Measurements from ENCODE around the gene SMTNL1.

SMTNL1 gene

GRCh38 chr11:57547854-57548377 lies 10.5 kb downstream of the SMTNL1 start:
- Histone ChIP-seq H3K4me3 (ENCODE audit: low read length) (no peak overlapping the region), H3K27me3 (ENCODE audit: insufficient read depth, low read length) (no peaks in the 10 kb centered on the region; the same call in 1 of the 2 replicates), H3K4me1 (ENCODE audit: insufficient read depth, low read length) (peaks cover 7% of the 10 kb centered on the region; the same call in 1 of the 2 replicates), H3K9ac (ENCODE audit: low read depth, low read length) (no peak overlapping the region), H3K9me3 (ENCODE audit: insufficient read depth, low read depth, low read length) (no peaks in the 10 kb centered on the region), H3K36me3 (ENCODE audit: insufficient read depth, low read depth, low read length) (peaks cover 31% of the 10 kb centered on the region), H3K27ac (ENCODE audit: low read length) (no peak overlapping the region)

- Histone ChIP-seq H3K9me3 (ENCODE audit: insufficient read depth, low read depth, low read length) (no peaks in the 10 kb centered on the region), H3K36me3 (ENCODE audit: insufficient read depth, low read depth, low read length) (peaks cover 52% of the 10 kb centered on the region), H3K4me1 (ENCODE audit: insufficient read depth, low read length) (no peaks in the 10 kb centered on the region), H3K27ac (ENCODE audit: low read length) (no peak overlapping the region), H3K4me3 (ENCODE audit: low read length) (no peak overlapping the region), H3K27me3 (ENCODE audit: insufficient read depth, low read length) (no peaks in the 10 kb centered on the region), H3K9ac (ENCODE audit: low read depth, low read length) (no peak overlapping the region)
Observed at GRCh38 chr11:57549983-57550382, 12.6 kb downstream of the SMTNL1 start.

- no peaks in the 10 kb centered on the region for H3K4me1 ChIP-seq (ENCODE audit: insufficient read depth, low read length)
- no peak overlapping the region for H3K27ac ChIP-seq (ENCODE audit: low read length)
- no peak overlapping the region for H3K9ac ChIP-seq (ENCODE audit: low read depth, low read length)
- peaks cover 53% of the 10 kb centered on the region for H3K36me3 ChIP-seq (ENCODE audit: insufficient read depth, low read depth, low read length)
- H3K4me3 ChIP-seq (ENCODE audit: low read length), result no peak overlapping the region
- no peaks in the 10 kb centered on the region for H3K9me3 ChIP-seq (ENCODE audit: insufficient read depth, low read depth, low read length)
- H3K27me3 ChIP-seq (ENCODE audit: insufficient read depth, low read length), result no peaks in the 10 kb centered on the region
Observed at GRCh38 chr11:57551941-57552340, 14.5 kb downstream of the SMTNL1 start.

DNA sequence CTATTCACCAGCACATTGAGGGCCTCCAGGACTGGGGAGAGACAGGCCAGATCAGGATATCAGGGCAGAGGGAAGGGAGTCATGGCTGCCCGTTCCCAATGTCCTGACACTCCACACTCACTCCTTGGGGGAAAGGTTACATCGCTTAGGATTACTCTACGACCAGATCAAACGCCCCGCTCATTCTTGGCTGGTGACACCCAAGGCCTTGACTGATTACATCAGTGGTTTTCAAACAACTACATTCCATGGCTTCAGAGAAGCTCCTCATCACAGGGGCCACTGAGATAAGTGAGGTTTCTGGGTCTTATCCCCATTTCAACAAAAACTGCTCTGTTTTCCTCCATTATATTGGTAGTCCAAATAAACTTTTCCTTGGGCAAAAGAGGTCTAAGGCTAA lies 15.1 kb downstream of the SMTNL1 start:
- Histone ChIP-seq H3K36me3 (ENCODE audit: insufficient read depth, low read depth, low read length) (peaks cover 53% of the 10 kb centered on the region), H3K27me3 (ENCODE audit: insufficient read depth, low read length) (no peaks in the 10 kb centered on the region), H3K4me1 (ENCODE audit: insufficient read depth, low read length) (no peaks in the 10 kb centered on the region), H3K9me3 (ENCODE audit: insufficient read depth, low read depth, low read length) (no peaks in the 10 kb centered on the region), H3K4me3 (ENCODE audit: low read length) (no peak overlapping the region), H3K9ac (ENCODE audit: low read depth, low read length) (no peak overlapping the region), H3K27ac (ENCODE audit: low read length) (no peak overlapping the region)

- no peak overlapping the region for H3K9ac ChIP-seq (ENCODE audit: low read depth, low read length)
- H3K36me3 ChIP-seq (ENCODE audit: insufficient read depth, low read depth, low read length), result peaks cover 59% of the 10 kb centered on the region
- H3K9me3 ChIP-seq (ENCODE audit: insufficient read depth, low read depth, low read length), result no peaks in the 10 kb centered on the region
- no peak overlapping the region for H3K4me3 ChIP-seq (ENCODE audit: low read length)
- no peaks in the 10 kb centered on the region for H3K4me1 ChIP-seq (ENCODE audit: insufficient read depth, low read length)
- H3K27ac ChIP-seq (ENCODE audit: low read length), result no peak overlapping the region
- H3K27me3 ChIP-seq (ENCODE audit: insufficient read depth, low read length), result no peaks in the 10 kb centered on the region
Observed at GRCh38 chr11:57555393-57555792, 18.0 kb downstream of the SMTNL1 start.

- Histone ChIP-seq H3K9ac (ENCODE audit: low read depth, low read length) (no peak overlapping the region), H3K27ac (ENCODE audit: low read length) (no peak overlapping the region), H3K36me3 (ENCODE audit: insufficient read depth, low read depth, low read length) (peaks cover 53% of the 10 kb centered on the region), H3K4me1 (ENCODE audit: insufficient read depth, low read length) (no peaks in the 10 kb centered on the region), H3K27me3 (ENCODE audit: insufficient read depth, low read length) (no peaks in the 10 kb centered on the region), H3K4me3 (ENCODE audit: low read length) (no peak overlapping the region), H3K9me3 (ENCODE audit: insufficient read depth, low read depth, low read length) (no peaks in the 10 kb centered on the region)
Observed at GRCh38 chr11:57556041-57556440, 18.6 kb downstream of the SMTNL1 start.

- no peak overlapping the region for H3K9ac ChIP-seq (ENCODE audit: low read depth, low read length)
- H3K4me1 ChIP-seq (ENCODE audit: insufficient read depth, low read length), result no peaks in the 10 kb centered on the region
- H3K36me3 ChIP-seq (ENCODE audit: insufficient read depth, low read depth, low read length), result peaks cover 15% of the 10 kb centered on the region
- H3K27ac ChIP-seq (ENCODE audit: low read length), result no peak overlapping the region
- H3K27me3 ChIP-seq (ENCODE audit: insufficient read depth, low read length), result no peaks in the 10 kb centered on the region
- H3K4me3 ChIP-seq (ENCODE audit: low read length), result no peak overlapping the region
- no peaks in the 10 kb centered on the region for H3K9me3 ChIP-seq (ENCODE audit: insufficient read depth, low read depth, low read length)
Observed at GRCh38 chr11:57560146-57560545, 22.8 kb downstream of the SMTNL1 start.

DNA sequence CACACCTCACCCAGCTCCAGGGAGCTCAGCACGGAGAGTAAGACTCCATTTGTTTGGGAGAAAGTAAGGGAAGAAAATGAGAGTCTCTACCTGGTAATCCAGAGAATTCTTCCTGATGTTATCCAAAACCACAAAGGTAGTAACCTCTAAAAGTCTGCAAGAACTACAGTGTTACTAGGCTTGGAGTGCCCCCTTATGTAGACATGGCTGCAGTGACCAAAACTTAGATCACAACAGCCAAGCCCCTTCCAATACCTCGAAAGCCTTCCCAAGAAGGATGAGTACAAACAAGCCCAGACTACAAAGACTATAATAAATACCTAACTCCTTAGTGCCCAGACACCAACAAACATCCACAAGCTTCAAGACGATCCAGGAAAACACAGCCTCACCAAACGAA lies 25.2 kb downstream of the SMTNL1 start:
- no peak overlapping the region for H3K4me3 ChIP-seq (ENCODE audit: low read length)
- peaks cover 5% of the 10 kb centered on the region for H3K27me3 ChIP-seq (ENCODE audit: insufficient read depth, low read length)
- H3K4me1 ChIP-seq (ENCODE audit: insufficient read depth, low read length), result peaks cover 5% of the 10 kb centered on the region
- H3K9me3 ChIP-seq (ENCODE audit: insufficient read depth, low read depth, low read length), result no peaks in the 10 kb centered on the region
- H3K9ac ChIP-seq (ENCODE audit: low read depth, low read length), result peak overlapping the region; percentile 14; the same call in 1 of the 2 replicates
- H3K36me3 ChIP-seq (ENCODE audit: insufficient read depth, low read depth, low read length), result peaks cover 14% of the 10 kb centered on the region
- no peak overlapping the region for H3K27ac ChIP-seq (ENCODE audit: low read length)

- Histone ChIP-seq H3K27me3 (ENCODE audit: insufficient read depth, low read length) (peaks cover 5% of the 10 kb centered on the region), H3K4me1 (ENCODE audit: insufficient read depth, low read length) (peaks cover 9% of the 10 kb centered on the region), H3K9ac (ENCODE audit: low read depth, low read length) (no peak overlapping the region), H3K36me3 (ENCODE audit: insufficient read depth, low read depth, low read length) (no peaks in the 10 kb centered on the region), H3K27ac (ENCODE audit: low read length) (no peak overlapping the region), H3K4me3 (ENCODE audit: low read length) (no peak overlapping the region; the same call in 1 of the 2 replicates), H3K9me3 (ENCODE audit: insufficient read depth, low read depth, low read length) (no peaks in the 10 kb centered on the region)
Observed at GRCh38 chr11:57566005-57566904, 28.9 kb downstream of the SMTNL1 start.

DNA sequence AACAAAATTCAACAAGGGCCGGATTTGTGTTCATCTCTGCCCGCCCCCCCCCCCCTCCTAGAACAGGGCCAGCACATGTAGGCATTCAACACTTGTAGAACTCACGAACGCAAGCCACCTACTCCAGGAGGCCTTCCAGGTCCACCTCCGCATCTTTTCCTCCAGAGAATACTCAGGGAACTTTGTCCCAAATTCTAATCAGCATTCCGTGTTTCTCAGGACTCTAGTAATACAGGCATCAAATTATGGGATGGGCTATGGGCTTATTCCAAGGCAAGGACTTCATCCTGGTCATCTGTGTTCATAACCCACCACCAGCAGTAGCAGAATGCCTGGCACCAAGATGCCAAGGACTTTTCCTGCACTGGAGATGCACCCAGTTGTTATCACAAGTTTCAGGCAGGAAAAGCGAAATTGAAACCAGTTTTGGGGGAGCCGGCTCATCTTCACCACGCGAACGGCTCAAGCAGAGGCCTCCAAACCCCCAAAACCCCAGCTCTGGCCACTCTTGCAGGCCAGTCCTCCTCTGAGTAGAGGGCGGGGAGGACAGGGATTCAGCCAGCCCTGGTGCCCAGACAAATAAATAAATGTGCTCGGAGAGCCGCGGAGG lies 29.6 kb downstream of the SMTNL1 start:
- Histone ChIP-seq H3K9ac (ENCODE audit: low read depth, low read length) (peak overlapping the region; percentile 72; the same call in 1 of the 2 replicates), H3K9me3 (ENCODE audit: insufficient read depth, low read depth, low read length) (no peaks in the 10 kb centered on the region), H3K27ac (ENCODE audit: low read length) (no peak overlapping the region), H3K4me3 (ENCODE audit: low read length) (peak overlapping the region; percentile 75), H3K27me3 (ENCODE audit: insufficient read depth, low read length) (peaks cover 5% of the 10 kb centered on the region), H3K4me1 (ENCODE audit: insufficient read depth, low read length) (peaks cover 9% of the 10 kb centered on the region), H3K36me3 (ENCODE audit: insufficient read depth, low read depth, low read length) (no peaks in the 10 kb centered on the region)

DNA sequence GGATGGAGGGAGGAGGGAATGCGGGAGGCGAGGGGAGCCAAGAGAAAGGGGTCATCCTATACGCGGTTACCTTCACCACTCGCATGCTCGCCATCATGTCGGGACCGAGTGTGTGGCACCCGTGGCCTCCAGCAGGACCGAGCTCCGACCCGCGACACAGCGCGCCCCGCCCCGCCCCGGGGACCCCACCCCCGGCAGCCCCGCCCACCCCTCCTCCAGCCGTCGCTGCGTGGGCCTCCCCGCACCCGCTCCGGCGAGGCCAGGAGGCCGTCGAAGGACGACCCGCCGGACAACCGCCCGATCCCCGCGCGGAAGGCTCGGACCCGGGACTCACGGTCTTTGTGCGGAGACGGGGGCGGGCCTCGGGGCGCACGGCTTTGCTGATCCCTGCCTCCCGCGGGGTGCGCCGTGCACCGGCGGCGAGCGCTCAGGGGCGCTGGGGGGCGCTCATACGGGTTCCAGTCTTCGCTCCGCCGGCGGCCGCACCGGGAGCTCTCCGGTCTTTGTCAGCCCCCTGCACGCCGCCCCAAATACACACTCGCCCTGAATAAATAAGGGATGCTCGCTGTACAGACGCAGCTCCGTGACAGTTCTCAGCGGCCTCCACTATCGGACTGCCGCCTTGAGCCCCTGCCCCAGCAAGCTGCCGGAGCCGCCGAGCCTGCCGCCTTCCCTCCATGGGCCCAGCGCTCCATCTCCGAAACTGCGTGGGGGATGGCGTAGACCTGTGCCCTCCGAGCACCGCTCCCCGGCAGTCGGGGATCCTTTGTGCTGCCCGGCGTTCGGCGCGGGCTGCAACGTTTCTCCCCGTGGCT lies 30.3 kb downstream of the SMTNL1 start, which contains the start of gene UBE2L6:
TSS of gene UBE2L6 (minus strand) at position 158 of the 815 bp plus-strand sequence. CDS start at position 97, 61 bp downstream.
- Histone ChIP-seq H3K4me1 (ENCODE audit: insufficient read depth, low read length) (peaks cover 9% of the 10 kb centered on the region), H3K27ac (ENCODE audit: low read length) (no peak within 1 kb of the TSS), H3K4me3 (ENCODE audit: low read length) (peak within 1 kb of the TSS; percentile 75), H3K9ac (ENCODE audit: low read depth, low read length) (peak within 1 kb of the TSS; percentile 92), H3K27me3 (ENCODE audit: insufficient read depth, low read length) (peaks cover 5% of the 10 kb centered on the region), H3K9me3 (ENCODE audit: insufficient read depth, low read depth, low read length) (no peaks in the 10 kb centered on the region), H3K36me3 (ENCODE audit: insufficient read depth, low read depth, low read length) (no peaks in the 10 kb centered on the region)
